H1 (cell line): ENCODE measurements around the gene MPHOSPH9. TPM values are rescaled to one million over a fixed set of nuclear protein-coding genes. Genes with fewer than 3 reads are reported as not detected.

ENCODE experiments used
- CTCF ChIA-PET: fragments of 300-600 bp; sonication (Branson Sonifier 250); formaldehyde crosslinking; loops from one replicate; lab custom pipeline; 2021; ENCODE audit not compliant: partially characterized antibody; lab: Charles Lee
- POLR2A ChIA-PET: fragments of 300-600 bp; sonication (Branson Sonifier 250); formaldehyde crosslinking; loops from one replicate; lab custom pipeline; 2021; ENCODE audit warnings: inconsistent platforms; ENCODE audit not compliant: partially characterized antibody; lab: Charles Lee
- DNase-seq, 2 experiments: peaks; one replicate each; pipeline versions ENCODE4 v3.0.0 to v3.0.0-alpha.2; 2010 to 2022; ENCODE audit warnings: low spot score in 2 of 2, low read depth in 1 of 2, mixed read lengths in 1 of 2
- FAIRE-seq: peaks from 2 replicates; lab custom pipeline; 2011; peaks lifted over from hg19 to GRCh38; lab: Jason Lieb, UNC
- H2AFZ ChIP-seq: 2 replicates; pipeline ENCODE4 v1.8.1; 2012; ENCODE audit warnings: low read length, inconsistent platforms
- H2AK5ac ChIP-seq: 2 replicates; pipeline ENCODE4 v1.6.1; 2013; ENCODE audit warnings: low read depth, low read length
- H2BK120ac ChIP-seq: replicated peaks from 2 replicates; pipeline ENCODE3; 2013; ENCODE audit warnings: low read depth, low read length, inconsistent platforms
- H2BK12ac ChIP-seq: 2 replicates; pipeline ENCODE4 v1.6.1; 2013; ENCODE audit warnings: low read depth, low read length
- H2BK15ac ChIP-seq: 2 replicates; pipeline ENCODE4 v1.6.1; 2013; ENCODE audit warnings: low read length
- H2BK20ac ChIP-seq: 2 replicates; pipeline ENCODE4 v1.6.1; 2013; ENCODE audit warnings: low read length
- H2BK5ac ChIP-seq: 2 replicates; pipeline ENCODE4 v1.6.1; 2013; ENCODE audit warnings: low read depth, low read length
- H3K14ac ChIP-seq: 2 replicates; pipeline ENCODE4 v1.6.1; 2013; ENCODE audit warnings: inconsistent platforms; ENCODE audit not compliant: insufficient read length
- H3K18ac ChIP-seq: 2 replicates; pipeline ENCODE4 v1.6.1; 2013; ENCODE audit warnings: low read length; ENCODE audit errors: extremely low read depth
- H3K23ac ChIP-seq: 2 replicates; pipeline ENCODE4 v1.6.1; 2013; ENCODE audit warnings: inconsistent platforms; ENCODE audit not compliant: insufficient read length
- H3K23me2 ChIP-seq: 2 replicates; pipeline ENCODE4 v1.6.1; 2013; ENCODE audit warnings: low read depth, low read length
- H3K27ac ChIP-seq: 2 replicates; pipeline ENCODE4 v1.6.1; 2011; ENCODE audit warnings: low read depth, low read length, inconsistent platforms
- H3K27me3 ChIP-seq, 4 experiments: replicated peaks in 1 of 4; 1 replicate in 1 of 4; 2 replicates in 3 of 4; pipeline versions ENCODE4 v1.6.1 to v1.8.1; 2011 to 2013; ENCODE audit warnings: low read length in 3 of 4, mild to moderate bottlenecking in 3 of 4, inconsistent platforms in 2 of 4, mixed read lengths in 2 of 4, moderate library complexity in 1 of 4; ENCODE audit not compliant: control insufficient read depth in 3 of 4, insufficient read depth in 3 of 4; ENCODE audit errors: extremely low read depth in 1 of 4
- H3K36me3 ChIP-seq, 4 experiments: 2 replicates each; pipeline versions ENCODE4 v1.6.1 to v1.8.1; 2011 to 2013; ENCODE audit warnings: mild to moderate bottlenecking in 4 of 4, low read length in 3 of 4, moderate library complexity in 2 of 4, control low read depth in 1 of 4, inconsistent platforms in 1 of 4; ENCODE audit not compliant: insufficient read depth in 4 of 4, control insufficient read depth in 2 of 4
- H3K4ac ChIP-seq: replicated peaks from 2 replicates; pipeline ENCODE3; 2013; ENCODE audit warnings: low read length, low read depth, mixed read lengths, inconsistent platforms; ENCODE audit not compliant: insufficient read length
- H3K4me1 ChIP-seq, 4 experiments: replicated peaks in 1 of 4; 1 replicate in 1 of 4; 2 replicates in 3 of 4; pipeline versions ENCODE4 v1.6.1 to v1.8.1; 2011 to 2013; ENCODE audit warnings: low read length in 3 of 4, inconsistent platforms in 2 of 4, mixed read lengths in 1 of 4; ENCODE audit not compliant: insufficient read depth in 4 of 4, control insufficient read depth in 3 of 4
- H3K4me2 ChIP-seq, 2 experiments: 2 replicates each; pipeline versions ENCODE4 v1.6.1 to v1.8.1; 2011 to 2013; ENCODE audit warnings: low read depth in 2 of 2, low read length in 2 of 2, control low read depth in 1 of 2, inconsistent platforms in 1 of 2, mild to moderate bottlenecking in 1 of 2; ENCODE audit not compliant: insufficient read depth in 1 of 2
- H3K4me3 ChIP-seq, 4 experiments: fragments of 200-600, 300-600 bp in 1 of 4; sonication (generic), shearing (Covaris generic), sonication (Bioruptor Twin) in 1 of 4; 2 replicates each; pipeline versions ENCODE4 v1.5.1 to v1.8.1; 2011 to 2016; ENCODE audit warnings: low read length in 4 of 4, low read depth in 3 of 4, control low read depth in 2 of 4, inconsistent platforms in 2 of 4, mild to moderate bottlenecking in 2 of 4, mixed read lengths in 1 of 4, moderate library complexity in 1 of 4; ENCODE audit not compliant: insufficient read depth in 2 of 4; ENCODE audit errors: extremely low read depth in 1 of 4
- H3K56ac ChIP-seq: replicated peaks from 2 replicates; pipeline ENCODE3; 2013; ENCODE audit warnings: low read depth, mild to moderate bottlenecking, mixed read lengths, low read length, inconsistent platforms; ENCODE audit not compliant: insufficient read length
- H3K79me1 ChIP-seq: 2 replicates; pipeline ENCODE4 v1.6.1; 2013; ENCODE audit warnings: low read depth, low read length, control low read depth
- H3K79me2 ChIP-seq, 2 experiments: 2 replicates each; pipeline versions ENCODE4 v1.6.1 to v1.8.1; 2012 to 2013; ENCODE audit warnings: low read length in 2 of 2, mild to moderate bottlenecking in 2 of 2, inconsistent platforms in 1 of 2; ENCODE audit not compliant: insufficient read depth in 2 of 2, control insufficient read depth in 1 of 2
- H3K9ac ChIP-seq, 4 experiments: replicated peaks in 1 of 4; 1 replicate in 1 of 4; 2 replicates in 3 of 4; pipeline versions ENCODE4 v1.6.1 to v1.8.1; 2011 to 2013; ENCODE audit warnings: low read depth in 3 of 4, low read length in 3 of 4, control low read depth in 2 of 4, mild to moderate bottlenecking in 2 of 4, moderate library complexity in 2 of 4, inconsistent platforms in 1 of 4; ENCODE audit errors: extremely low read depth in 1 of 4
- H3K9me3 ChIP-seq, 2 experiments: 2 replicates each; pipeline versions ENCODE4 v1.6.1 to v1.8.1; 2012 to 2013; ENCODE audit warnings: mild to moderate bottlenecking in 2 of 2, moderate library complexity in 2 of 2, control low read depth in 1 of 2, inconsistent platforms in 1 of 2, low read depth in 1 of 2, low read length in 1 of 2, mixed read lengths in 1 of 2; ENCODE audit not compliant: insufficient read depth in 2 of 2
- H4K20me1 ChIP-seq, 2 experiments: replicated peaks in 1 of 2; 2 replicates each; pipeline versions ENCODE3 to v1.8.1; 2011 to 2013; ENCODE audit warnings: inconsistent platforms in 2 of 2, low read length in 2 of 2, mild to moderate bottlenecking in 1 of 2; ENCODE audit not compliant: insufficient read depth in 2 of 2, control insufficient read depth in 1 of 2
- H4K5ac ChIP-seq: 2 replicates; pipeline ENCODE4 v1.6.1; 2013; ENCODE audit warnings: low read length, low read depth, mixed read lengths, inconsistent platforms; ENCODE audit not compliant: insufficient read length
- H4K8ac ChIP-seq: 2 replicates; pipeline ENCODE4 v1.8.0; 2013; ENCODE audit warnings: mild to moderate bottlenecking, moderate library complexity, low read length, inconsistent platforms; ENCODE audit not compliant: insufficient read depth; ENCODE audit errors: extremely low read depth
- H4K91ac ChIP-seq: replicated peaks from 2 replicates; pipeline ENCODE3; 2013; ENCODE audit warnings: low read length, mixed read lengths, inconsistent platforms; ENCODE audit not compliant: insufficient read length
- BCL11A ChIP-seq, 2 experiments: IDR thresholded peaks; one replicate each; pipeline ENCODE4 v1.6.1; 2011; ENCODE audit warnings: low read depth in 2 of 2, low read length in 2 of 2, mild to moderate bottlenecking in 2 of 2
- BRCA1 ChIP-seq: IDR thresholded peaks from 2 replicates; pipeline ENCODE4 v1.6.1; 2012; ENCODE audit warnings: low read depth, low read length, improper control_type of control experiment
- CTBP2 ChIP-seq: IDR thresholded peaks from 2 replicates; pipeline ENCODE4 v1.7.0; 2011; ENCODE audit warnings: borderline replicate concordance, mild to moderate bottlenecking, moderate library complexity, mixed read lengths, low read length; ENCODE audit not compliant: insufficient read depth, insufficient read length
- GTF2F1 ChIP-seq: IDR thresholded peaks from 2 replicates; pipeline ENCODE4 v1.6.1; 2012; ENCODE audit warnings: low read depth, low read length, improper control_type of control experiment, borderline replicate concordance
- HDAC6 ChIP-seq: IDR thresholded peaks from one replicate; pipeline ENCODE4 v1.7.1; 2012; ENCODE audit warnings: low read depth, mild to moderate bottlenecking, inconsistent platforms, low read length, moderate library complexity
- JUN ChIP-seq: IDR thresholded peaks from 2 replicates; pipeline ENCODE4 v1.6.1; 2011; ENCODE audit warnings: low read depth, mild to moderate bottlenecking, improper control_type of control experiment, low read length
- MAX ChIP-seq: IDR thresholded peaks from 2 replicates; pipeline ENCODE4 v1.6.1; 2012; ENCODE audit warnings: inconsistent platforms
- POLR2A ChIP-seq, 2 experiments: IDR thresholded peaks; 1 replicate in 1 of 2; 2 replicates in 1 of 2; pipeline ENCODE4 v1.6.1; 2011; ENCODE audit warnings: low read depth in 2 of 2, low read length in 2 of 2, mild to moderate bottlenecking in 2 of 2; ENCODE audit errors: control extremely low read depth in 1 of 2
- RXRA ChIP-seq: IDR thresholded peaks from 2 replicates; pipeline ENCODE4 v1.6.1; 2011; ENCODE audit warnings: low read depth, mild to moderate bottlenecking, low read length, moderate library complexity; ENCODE audit not compliant: insufficient read depth
- SP2 ChIP-seq: IDR thresholded peaks from 2 replicates; pipeline ENCODE4 v1.6.1; 2012; ENCODE audit warnings: mild to moderate bottlenecking, low read length, inconsistent platforms
- SRF ChIP-seq: IDR thresholded peaks from 2 replicates; pipeline ENCODE4 v1.6.1; 2011; ENCODE audit warnings: mild to moderate bottlenecking, low read depth, low read length, moderate library complexity
- TBP ChIP-seq: IDR thresholded peaks from 2 replicates; pipeline ENCODE4 v1.6.1; 2011; ENCODE audit warnings: low read depth, low read length, improper control_type of control experiment
- WGBS, 2 experiments: shearing (Covaris generic) in 1 of 2; methylation state at CpG; one replicate each; pipeline versions ENCODE4 v1.1.6 to v1.1.7; 2013 to 2015; ENCODE audit warnings: low lambda C conversion rate in 2 of 2, mixed read lengths in 2 of 2, inconsistent platforms in 1 of 2, low coverage in 1 of 2, missing lambda C conversion rate in 1 of 2; ENCODE audit not compliant: insufficient replicate concordance in 2 of 2, insufficient coverage in 1 of 2, insufficient read length in 1 of 2; ENCODE audit errors: extremely low coverage in 1 of 2, missing lambda C conversion rate in 1 of 2; 5-methylcytosine and 5-hydroxymethylcytosine counted together
- polyA plus RNA-seq, 7 experiments: library from polyadenylated mRNA; depleted of rRNA in 3 of 7; stranded (reverse) in 5 of 7; unstranded in 2 of 7; fragments of >200 nt in 5 of 7; fragments of 200-250 nt in 2 of 7; gene quantifications; 1 replicate in 5 of 7; 2 replicates in 1 of 7; 4 replicates in 1 of 7; pipeline versions ENCODE4 v1.2.1 to v1.2.3, GENCODE V29; 2011 to 2013; ENCODE audit warnings: missing spikeins in 2 of 7, mixed read lengths in 2 of 7
- total RNA-seq: library from RNA; stranded (reverse); fragmentation: NEBNext Ultra II Directional; extraction: Animal tissue kit (Norgen Biotek cat#: 25700); gene quantifications from 2 replicates; pipeline ENCODE4 v1.2.1, GENCODE V29; 2021

Gene MPHOSPH9
- total and polyA plus RNA-seq, 2 of the 8 experiments (the other 6 are each of a cell fraction or from before 2014, with no cell fraction given), result 8.8 to 48.8 TPM

- H3K23ac ChIP-seq, result no peak overlapping the region
- H2BK20ac ChIP-seq, result no peak overlapping the region
- no peaks in the 10 kb centered on the region for H3K79me1 ChIP-seq
- no peak overlapping the region for H3K4ac ChIP-seq
- peak overlapping the region; percentile 76; the same call in 1 of the 2 replicates for H3K18ac ChIP-seq
- no peak overlapping the region for H2AK5ac ChIP-seq
- H3K36me3 ChIP-seq, result no peaks in the 10 kb centered on the region
- H3K27me3 ChIP-seq, result peaks cover 14 to 39% (median 32%) of the 10 kb centered on the region in 4 experiments; a peak in 6 of 7 replicates
- no peak overlapping the region for H3K56ac ChIP-seq
- CTCF ChIA-PET, result interaction anchor here (0.5 to 3.2 kb wide), 4 partner anchors 9 to 106 kb away, joined by 3 to 16 read pairs (median 4); no protein-coding TSS in a partner anchor
- peak overlapping the region; percentile 51 to 76 (median 72) for H3K4me3 ChIP-seq
- peak overlapping the region; percentile 68; the same call in 1 of the 2 replicates for H2AFZ ChIP-seq
- 2% methylated on average over 8 of the region's 54 CpGs; no CpG with 5 or more reads in 1 of the 2 experiments for WGBS, 2 experiments
- H3K4me1 ChIP-seq, result peaks cover 6 to 26% (median 9%) of the 10 kb centered on the region in 4 experiments
- no peak overlapping the region for H2BK120ac ChIP-seq
- H3K79me2 ChIP-seq, result no peaks in the 10 kb centered on the region
- FAIRE-seq, result no peak
- H2BK5ac ChIP-seq, result no peak overlapping the region
- no peaks in the 10 kb centered on the region for H4K20me1 ChIP-seq
- H3K27ac ChIP-seq, result no peak overlapping the region
- H3K9me3 ChIP-seq, result no peaks in the 10 kb centered on the region
- no peak overlapping the region for H4K5ac ChIP-seq
- H3K4me2 ChIP-seq, result peak overlapping the region; percentile 69 to 96
- no peak overlapping the region for H2BK12ac ChIP-seq
- H4K8ac ChIP-seq, result peak overlapping the region; percentile 7; the same call in 1 of the 2 replicates
- no peak overlapping the region for H2BK15ac ChIP-seq
- H4K91ac ChIP-seq, result no peak overlapping the region
- H3K14ac ChIP-seq, result no peak overlapping the region
- POLR2A ChIA-PET, result interaction anchor here (1.0 to 2.1 kb wide), 4 partner anchors 10 to 120 kb away, joined by 3 to 11 read pairs (median 4); partner anchors contain the start of genes MPHOSPH9 and MTRFR
- DNase-seq, result no peak
- peaks cover 10% of the 10 kb centered on the region; the same call in 1 of the 2 replicates for H3K23me2 ChIP-seq
- H3K9ac ChIP-seq, result peak overlapping the region in 3 of 4 experiments; percentile 25 to 73 (median 40); a peak in 3 of 7 replicates
- TF ChIP-seq GTF2F1 (no peak), BRCA1 (no peak), RXRA (no peak), HDAC6 (no peak), POLR2A (IDR thresholded peaks at IDR 0.05; ENCODE audit: control extremely low read depth in 1 of 2, low read depth in 2 of 2, low read length in 2 of 2) (no peak), MAX (no peak), BCL11A (IDR thresholded peaks at IDR 0.05; ENCODE audit: low read depth in 2 of 2, low read length in 2 of 2) (no peak), JUN (no peak), SP2 (no peak), CTBP2 (no peak), SRF (no peak), TBP (no peak)
Observed at GRCh38 chr12:123150275-123150743, 82.6 kb downstream of the MPHOSPH9 start.
